Hepatocyte (in vitro differentiated cells): ENCODE results near the gene ASB5.

Source experiments
- CTCF ChIP-seq: fragments of 200-600 bp; sonication (generic); IDR thresholded peaks from 2 replicates; pipeline ENCODE4 v1.5.1; 2016; ENCODE audit warnings: antibody characterized with exemption, mild to moderate bottlenecking; ENCODE audit not compliant: poor library complexity
- EZH2 ChIP-seq: fragments of 200-600 bp; sonication (generic); IDR thresholded peaks from 2 replicates; pipeline ENCODE4 v1.6.1; 2016; ENCODE audit warnings: antibody characterized with exemption, mild to moderate bottlenecking, borderline replicate concordance
- EZH2phosphoT487 ChIP-seq: fragments of 200-600 bp; sonication (generic); IDR thresholded peaks from one replicate; pipeline ENCODE4 v1.6.1; 2018; ENCODE audit warnings: antibody characterized with exemption, mild to moderate bottlenecking, low read depth, moderate library complexity; ENCODE audit not compliant: unreplicated experiment, severe bottlenecking

DNA sequence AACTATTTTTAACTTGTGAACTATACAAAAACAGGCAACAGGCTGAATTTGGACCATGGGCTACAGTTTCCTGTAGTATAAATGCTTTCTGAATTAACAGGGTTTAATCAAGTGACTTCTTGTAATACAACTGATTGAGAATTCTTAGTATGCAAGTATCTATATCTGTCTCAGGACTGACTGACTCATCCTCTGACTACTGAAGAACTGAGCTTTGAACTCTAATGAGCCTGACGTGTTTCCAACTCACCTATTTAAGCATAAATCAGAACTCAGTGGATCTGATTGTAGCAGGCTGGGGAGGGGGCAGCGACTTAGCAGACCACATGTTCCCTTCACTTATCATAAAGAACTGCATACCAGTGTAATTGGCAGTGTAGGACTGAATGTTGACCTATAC, 81.4 kb downstream of the ASB5 start:
- no peak for TF ChIP-seq CTCF
- no peak for TF ChIP-seq EZH2
- no peak for TF ChIP-seq EZH2phosphoT487
